ENCODE results near the gene TAGAP.

The TAGAP gene

GRCh38 chr6:159044899-159045727 is at the start of gene TAGAP:
TSS of gene TAGAP (minus strand) at chr6:159044991. CDS start at chr6:159044146, 845 bp downstream.
- peak; percentile 44 for DNase-seq (ENCODE audit: extremely low spot score, insufficient read length, low read depth)
- FAIRE-seq = peak; percentile 90

- FAIRE-seq (no peak), DNase-seq (ENCODE audit: extremely low spot score, insufficient read length, low read depth) (no peak)
These were observed 49.0 kb upstream of the TAGAP start for GRCh38 chr6:159093609-159094443.

- DNase-seq (ENCODE audit: extremely low spot score, insufficient read length, low read depth) (no peak), FAIRE-seq (no peak)
These were observed 47.8 kb upstream of the TAGAP start for GRCh38 chr6:159092631-159093030.

- no peak for FAIRE-seq
- no peak for DNase-seq (ENCODE audit: extremely low spot score, insufficient read length, low read depth)
These were observed 46.0 kb upstream of the TAGAP start for GRCh38 chr6:159090530-159091480.

GRCh38 chr6:159089909-159090308 is 45.1 kb upstream of the TAGAP start:
- DNase-seq (ENCODE audit: extremely low spot score, insufficient read length, low read depth) (no peak), FAIRE-seq (no peak)

GRCh38 chr6:159089443-159089842 is 44.7 kb upstream of the TAGAP start:
- FAIRE-seq (no peak), DNase-seq (ENCODE audit: extremely low spot score, insufficient read length, low read depth) (no peak)

- no peak for FAIRE-seq
- no peak for DNase-seq (ENCODE audit: extremely low spot score, insufficient read length, low read depth)
These were observed 41.3 kb upstream of the TAGAP start for GRCh38 chr6:159086033-159086618.

- FAIRE-seq = no peak
These were observed 40.7 kb upstream of the TAGAP start for GRCh38 chr6:159085396-159085895.

GRCh38 chr6:159084493-159085091 is 39.8 kb upstream of the TAGAP start:
- no peak for DNase-seq (ENCODE audit: extremely low spot score, insufficient read length, low read depth)
- no peak for FAIRE-seq

More at GRCh38 chr6:159085396-159085895, 40.7 kb upstream of the TAGAP start:
- no peak for DNase-seq (ENCODE audit: extremely low spot score, insufficient read length, low read depth)

GRCh38 chr6:159083146-159083545 is 38.4 kb upstream of the TAGAP start:
- no peak for FAIRE-seq
- no peak for DNase-seq (ENCODE audit: extremely low spot score, insufficient read length, low read depth)

- FAIRE-seq = no peak
- no peak for DNase-seq (ENCODE audit: extremely low spot score, insufficient read length, low read depth)
These were observed 37.4 kb upstream of the TAGAP start for GRCh38 chr6:159082039-159082815.

- DNase-seq (ENCODE audit: extremely low spot score, insufficient read length, low read depth) (no peak), FAIRE-seq (peak; percentile 51)
These were observed 35.6 kb upstream of the TAGAP start for GRCh38 chr6:159080217-159080976.

- no peak for DNase-seq (ENCODE audit: extremely low spot score, insufficient read length, low read depth)
- FAIRE-seq = no peak
These were observed 34.6 kb upstream of the TAGAP start for GRCh38 chr6:159079367-159079766.

GRCh38 chr6:159077123-159077522 is 32.3 kb upstream of the TAGAP start:
- DNase-seq (ENCODE audit: extremely low spot score, insufficient read length, low read depth) = no peak
- FAIRE-seq = no peak

- DNase-seq (ENCODE audit: extremely low spot score, insufficient read length, low read depth) (no peak), FAIRE-seq (no peak)
These were observed 30.9 kb upstream of the TAGAP start for GRCh38 chr6:159075506-159076228.

- FAIRE-seq (no peak), DNase-seq (ENCODE audit: extremely low spot score, insufficient read length, low read depth) (no peak)
These were observed 30.1 kb upstream of the TAGAP start for GRCh38 chr6:159074876-159075275.

- DNase-seq (ENCODE audit: extremely low spot score, insufficient read length, low read depth) (no peak), FAIRE-seq (peak; percentile 68)
These were observed 29.4 kb upstream of the TAGAP start for GRCh38 chr6:159074120-159074684.
